HG02678 (cell line): ENCODE measurements around the gene P2RX6.
A peak's percentile ranks its signal among the peaks of the same experiment; 100 is the strongest.

ENCODE experiments used
- ATAC-seq: cut with Tn5 transposase; IDR thresholded peaks from one replicate; pipeline ENCODE4 v1.9.1; 2021; ENCODE audit warnings: mild to moderate bottlenecking, moderate library complexity; ENCODE audit not compliant: unreplicated experiment

Gene P2RX6

GRCh38 chr22:21012446-21013407 lies 2.2 kb upstream of the P2RX6 start:
- no peak for ATAC-seq

GRCh38 chr22:21013657-21014201 lies 1.2 kb upstream of the P2RX6 start:
- ATAC-seq = peak; percentile 13

- peak; percentile 88 for ATAC-seq
Measured at GRCh38 chr22:21014202-21014725, 701 bp upstream of the P2RX6 start.

- no peak for ATAC-seq
Measured at GRCh38 chr22:21015466-21016006, 571 bp downstream of the P2RX6 start.

GRCh38 chr22:21016644-21017420 lies 1.9 kb downstream of the P2RX6 start:
- no peak for ATAC-seq

- ATAC-seq = no peak
Measured at GRCh38 chr22:21018314-21018713, 3.3 kb downstream of the P2RX6 start.

DNA sequence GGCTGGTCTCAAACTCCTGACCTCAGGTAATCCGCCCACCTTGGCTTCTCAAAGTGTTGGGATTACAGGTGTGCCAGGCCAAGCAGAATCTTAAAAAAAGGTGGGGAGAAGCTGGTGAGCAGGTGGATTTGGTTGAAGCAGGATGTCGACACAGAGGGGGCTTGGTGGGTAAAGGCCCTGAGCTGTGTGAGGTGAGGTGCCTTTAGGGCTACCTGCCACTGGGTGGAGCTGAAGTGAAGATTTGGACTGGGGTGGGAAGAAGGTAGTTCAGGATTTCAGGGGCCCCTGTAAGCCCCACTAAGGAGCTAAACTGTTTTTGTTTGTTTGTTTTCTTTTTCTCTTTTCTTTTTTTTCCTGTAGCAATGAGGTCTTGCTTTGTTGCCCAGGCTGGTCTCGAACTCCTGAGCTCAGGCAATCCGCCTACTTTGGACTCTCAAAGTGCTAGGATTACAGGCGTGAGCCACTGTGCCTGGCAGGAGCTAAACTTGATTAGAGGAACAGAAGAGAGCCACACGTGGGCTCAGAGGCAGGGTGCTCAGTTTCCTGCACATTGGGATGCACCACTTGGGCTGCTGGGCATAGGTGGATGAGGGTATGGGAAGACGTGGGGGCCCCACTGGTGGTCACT lies 6.0 kb downstream of the P2RX6 start:
- no peak for ATAC-seq

DNA sequence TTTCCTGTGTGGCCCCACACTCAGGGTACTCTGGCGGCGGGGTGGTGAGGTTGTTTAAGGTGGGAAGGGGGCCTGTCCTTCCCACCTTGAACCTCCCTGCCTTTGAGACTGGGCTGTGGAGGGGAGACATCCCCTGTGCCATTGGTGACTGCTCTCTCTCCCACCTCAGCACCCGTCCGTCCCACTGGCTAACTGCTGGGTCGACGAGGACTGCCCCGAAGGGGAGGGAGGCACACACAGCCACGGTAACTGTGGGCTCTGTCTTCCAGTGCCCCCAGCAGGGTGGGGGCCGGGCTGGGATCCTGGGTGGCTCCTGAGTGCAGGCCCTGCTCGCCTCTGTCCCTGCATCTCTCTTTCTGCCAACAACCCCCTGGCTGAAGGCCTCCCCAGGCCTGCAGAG lies 7.5 kb downstream of the P2RX6 start:
- no peak for ATAC-seq

DNA sequence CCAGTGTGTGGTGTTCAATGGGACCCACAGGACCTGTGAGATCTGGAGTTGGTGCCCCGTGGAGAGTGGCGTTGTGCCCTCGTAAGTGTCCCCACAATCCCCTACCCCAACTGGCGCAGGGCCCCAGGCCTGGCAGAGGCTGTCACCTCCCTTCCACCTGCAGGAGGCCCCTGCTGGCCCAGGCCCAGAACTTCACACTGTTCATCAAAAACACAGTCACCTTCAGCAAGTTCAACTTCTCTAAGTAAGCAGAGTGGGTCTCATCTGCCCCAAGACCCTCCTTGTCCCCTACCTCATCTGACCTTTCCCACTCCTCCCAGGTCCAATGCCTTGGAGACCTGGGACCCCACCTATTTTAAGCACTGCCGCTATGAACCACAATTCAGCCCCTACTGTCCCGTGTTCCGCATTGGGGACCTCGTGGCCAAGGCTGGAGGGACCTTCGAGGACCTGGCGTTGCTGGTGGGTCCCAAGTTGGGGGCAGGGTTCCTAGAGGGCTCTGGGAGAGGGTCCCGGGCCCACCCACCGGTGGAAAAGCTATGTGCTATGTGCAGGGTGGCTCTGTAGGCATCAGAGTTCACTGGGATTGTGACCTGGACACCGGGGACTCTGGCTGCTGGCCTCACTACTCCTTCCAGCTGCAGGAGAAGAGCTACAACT lies 8.1 kb downstream of the P2RX6 start:
- no peak for ATAC-seq

- no peak for ATAC-seq
Measured at GRCh38 chr22:21025266-21025665, 10.3 kb downstream of the P2RX6 start.

DNA sequence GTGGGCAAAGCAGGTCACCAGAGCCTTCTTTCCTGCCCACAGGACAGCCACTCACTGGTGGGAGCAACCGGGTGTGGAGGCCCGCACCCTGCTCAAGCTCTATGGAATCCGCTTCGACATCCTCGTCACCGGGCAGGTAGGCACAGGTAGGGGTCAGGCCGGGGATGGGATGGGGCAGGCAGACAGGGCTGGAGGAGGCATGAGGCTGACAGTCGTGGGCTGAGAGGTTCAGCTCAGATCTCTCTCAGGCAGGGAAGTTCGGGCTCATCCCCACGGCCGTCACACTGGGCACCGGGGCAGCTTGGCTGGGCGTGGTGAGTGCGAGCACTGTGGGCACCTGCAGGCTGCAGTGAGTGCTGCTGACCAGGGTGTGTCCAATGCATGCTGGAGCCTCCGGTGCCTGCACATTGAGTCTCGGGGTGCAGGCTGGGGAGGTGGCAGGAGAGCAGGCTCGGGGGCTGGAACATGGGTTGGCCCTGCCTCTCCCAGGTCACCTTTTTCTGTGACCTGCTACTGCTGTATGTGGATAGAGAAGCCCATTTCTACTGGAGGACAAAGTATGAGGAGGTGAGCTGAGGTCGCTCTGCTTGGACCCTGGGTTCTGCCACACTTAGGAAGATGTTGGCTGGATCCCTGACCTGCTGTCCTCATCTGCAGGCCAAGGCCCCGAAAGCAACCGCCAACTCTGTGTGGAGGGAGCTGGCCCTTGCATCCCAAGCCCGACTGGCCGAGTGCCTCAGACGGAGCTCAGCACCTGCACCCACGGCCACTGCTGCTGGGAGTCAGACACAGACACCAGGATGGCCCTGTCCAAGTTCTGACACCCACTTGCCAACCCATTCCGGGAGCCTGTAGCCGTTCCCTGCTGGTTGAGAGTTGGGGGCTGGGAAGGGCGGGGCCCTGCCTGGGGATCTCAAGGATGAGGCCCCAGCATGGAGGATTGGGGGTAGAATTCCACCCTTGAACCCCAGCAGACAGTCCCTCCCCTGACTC lies 11.1 kb downstream of the P2RX6 start:
- ATAC-seq = no peak

GRCh38 chr22:21026783-21027692 lies 12.1 kb downstream of the P2RX6 start:
- no peak for ATAC-seq

- no peak for ATAC-seq
Measured at GRCh38 chr22:21028277-21029251, 13.6 kb downstream of the P2RX6 start.

- ATAC-seq = no peak
Measured at GRCh38 chr22:21029486-21030025, 14.6 kb downstream of the P2RX6 start.

DNA sequence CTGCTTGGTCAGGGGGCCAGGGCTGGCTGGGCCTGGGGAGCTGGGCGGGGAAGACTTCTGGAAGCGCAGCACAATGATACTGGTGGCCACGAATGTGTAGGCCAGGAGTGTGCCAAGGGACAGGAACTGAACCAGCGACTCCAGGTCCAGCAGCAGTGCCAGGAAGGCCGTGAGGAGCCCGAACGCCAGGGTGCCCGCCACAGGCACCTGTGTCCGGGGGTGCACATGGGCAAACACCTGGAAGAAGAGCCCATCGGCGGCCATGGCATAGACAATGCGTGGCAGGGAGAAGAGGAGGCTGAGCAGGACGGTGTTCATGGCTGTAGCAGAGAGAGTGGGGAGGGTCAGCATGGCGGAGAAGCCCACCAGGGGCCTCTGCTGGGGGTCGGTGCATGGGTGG lies 15.1 kb downstream of the P2RX6 start:
- ATAC-seq = no peak
